H1 (cell line): ENCODE results near the gene GTF2A1. TPM values are rescaled to one million over a fixed set of nuclear protein-coding genes. Genes with fewer than 3 reads are reported as not detected.

Source experiments
- CTCF ChIA-PET: fragments of 300-600 bp; sonication (Branson Sonifier 250); formaldehyde crosslinking; loops from one replicate; lab custom pipeline; 2021; ENCODE audit not compliant: partially characterized antibody; lab: Charles Lee
- POLR2A ChIA-PET: fragments of 300-600 bp; sonication (Branson Sonifier 250); formaldehyde crosslinking; loops from one replicate; lab custom pipeline; 2021; ENCODE audit warnings: inconsistent platforms; ENCODE audit not compliant: partially characterized antibody; lab: Charles Lee
- DNase-seq, 2 experiments: peaks; one replicate each; pipeline versions ENCODE4 v3.0.0 to v3.0.0-alpha.2; 2010 to 2022; ENCODE audit warnings: low spot score in 2 of 2, low read depth in 1 of 2, mixed read lengths in 1 of 2
- FAIRE-seq: peaks from 2 replicates; lab custom pipeline; 2011; peaks lifted over from hg19 to GRCh38; lab: Jason Lieb, UNC
- H2AFZ ChIP-seq: 2 replicates; pipeline ENCODE4 v1.8.1; 2012; ENCODE audit warnings: low read length, inconsistent platforms
- H2AK5ac ChIP-seq: 2 replicates; pipeline ENCODE4 v1.6.1; 2013; ENCODE audit warnings: low read depth, low read length
- H2BK120ac ChIP-seq: replicated peaks from 2 replicates; pipeline ENCODE3; 2013; ENCODE audit warnings: low read depth, low read length, inconsistent platforms
- H2BK12ac ChIP-seq: 2 replicates; pipeline ENCODE4 v1.6.1; 2013; ENCODE audit warnings: low read depth, low read length
- H2BK15ac ChIP-seq: 2 replicates; pipeline ENCODE4 v1.6.1; 2013; ENCODE audit warnings: low read length
- H2BK20ac ChIP-seq: 2 replicates; pipeline ENCODE4 v1.6.1; 2013; ENCODE audit warnings: low read length
- H2BK5ac ChIP-seq: 2 replicates; pipeline ENCODE4 v1.6.1; 2013; ENCODE audit warnings: low read depth, low read length
- H3K14ac ChIP-seq: 2 replicates; pipeline ENCODE4 v1.6.1; 2013; ENCODE audit warnings: inconsistent platforms; ENCODE audit not compliant: insufficient read length
- H3K18ac ChIP-seq: 2 replicates; pipeline ENCODE4 v1.6.1; 2013; ENCODE audit warnings: low read length; ENCODE audit errors: extremely low read depth
- H3K23ac ChIP-seq: 2 replicates; pipeline ENCODE4 v1.6.1; 2013; ENCODE audit warnings: inconsistent platforms; ENCODE audit not compliant: insufficient read length
- H3K23me2 ChIP-seq: 2 replicates; pipeline ENCODE4 v1.6.1; 2013; ENCODE audit warnings: low read depth, low read length
- H3K27ac ChIP-seq: 2 replicates; pipeline ENCODE4 v1.6.1; 2011; ENCODE audit warnings: low read depth, low read length, inconsistent platforms
- H3K27me3 ChIP-seq, 4 experiments: replicated peaks in 1 of 4; 1 replicate in 1 of 4; 2 replicates in 3 of 4; pipeline versions ENCODE4 v1.6.1 to v1.8.1; 2011 to 2013; ENCODE audit warnings: low read length in 3 of 4, mild to moderate bottlenecking in 3 of 4, inconsistent platforms in 2 of 4, mixed read lengths in 2 of 4, moderate library complexity in 1 of 4; ENCODE audit not compliant: control insufficient read depth in 3 of 4, insufficient read depth in 3 of 4; ENCODE audit errors: extremely low read depth in 1 of 4
- H3K36me3 ChIP-seq, 4 experiments: 2 replicates each; pipeline versions ENCODE4 v1.6.1 to v1.8.1; 2011 to 2013; ENCODE audit warnings: mild to moderate bottlenecking in 4 of 4, low read length in 3 of 4, moderate library complexity in 2 of 4, control low read depth in 1 of 4, inconsistent platforms in 1 of 4; ENCODE audit not compliant: insufficient read depth in 4 of 4, control insufficient read depth in 2 of 4
- H3K4ac ChIP-seq: replicated peaks from 2 replicates; pipeline ENCODE3; 2013; ENCODE audit warnings: low read length, low read depth, mixed read lengths, inconsistent platforms; ENCODE audit not compliant: insufficient read length
- H3K4me1 ChIP-seq, 4 experiments: replicated peaks in 1 of 4; 1 replicate in 1 of 4; 2 replicates in 3 of 4; pipeline versions ENCODE4 v1.6.1 to v1.8.1; 2011 to 2013; ENCODE audit warnings: low read length in 3 of 4, inconsistent platforms in 2 of 4, mixed read lengths in 1 of 4; ENCODE audit not compliant: insufficient read depth in 4 of 4, control insufficient read depth in 3 of 4
- H3K4me2 ChIP-seq, 2 experiments: 2 replicates each; pipeline versions ENCODE4 v1.6.1 to v1.8.1; 2011 to 2013; ENCODE audit warnings: low read depth in 2 of 2, low read length in 2 of 2, control low read depth in 1 of 2, inconsistent platforms in 1 of 2, mild to moderate bottlenecking in 1 of 2; ENCODE audit not compliant: insufficient read depth in 1 of 2
- H3K4me3 ChIP-seq, 4 experiments: fragments of 200-600, 300-600 bp in 1 of 4; sonication (generic), shearing (Covaris generic), sonication (Bioruptor Twin) in 1 of 4; 2 replicates each; pipeline versions ENCODE4 v1.5.1 to v1.8.1; 2011 to 2016; ENCODE audit warnings: low read length in 4 of 4, low read depth in 3 of 4, control low read depth in 2 of 4, inconsistent platforms in 2 of 4, mild to moderate bottlenecking in 2 of 4, mixed read lengths in 1 of 4, moderate library complexity in 1 of 4; ENCODE audit not compliant: insufficient read depth in 2 of 4; ENCODE audit errors: extremely low read depth in 1 of 4
- H3K56ac ChIP-seq: replicated peaks from 2 replicates; pipeline ENCODE3; 2013; ENCODE audit warnings: low read depth, mild to moderate bottlenecking, mixed read lengths, low read length, inconsistent platforms; ENCODE audit not compliant: insufficient read length
- H3K79me1 ChIP-seq: 2 replicates; pipeline ENCODE4 v1.6.1; 2013; ENCODE audit warnings: low read depth, low read length, control low read depth
- H3K79me2 ChIP-seq, 2 experiments: 2 replicates each; pipeline versions ENCODE4 v1.6.1 to v1.8.1; 2012 to 2013; ENCODE audit warnings: low read length in 2 of 2, mild to moderate bottlenecking in 2 of 2, inconsistent platforms in 1 of 2; ENCODE audit not compliant: insufficient read depth in 2 of 2, control insufficient read depth in 1 of 2
- H3K9ac ChIP-seq, 4 experiments: replicated peaks in 1 of 4; 1 replicate in 1 of 4; 2 replicates in 3 of 4; pipeline versions ENCODE4 v1.6.1 to v1.8.1; 2011 to 2013; ENCODE audit warnings: low read depth in 3 of 4, low read length in 3 of 4, control low read depth in 2 of 4, mild to moderate bottlenecking in 2 of 4, moderate library complexity in 2 of 4, inconsistent platforms in 1 of 4; ENCODE audit errors: extremely low read depth in 1 of 4
- H3K9me3 ChIP-seq, 2 experiments: 2 replicates each; pipeline versions ENCODE4 v1.6.1 to v1.8.1; 2012 to 2013; ENCODE audit warnings: mild to moderate bottlenecking in 2 of 2, moderate library complexity in 2 of 2, control low read depth in 1 of 2, inconsistent platforms in 1 of 2, low read depth in 1 of 2, low read length in 1 of 2, mixed read lengths in 1 of 2; ENCODE audit not compliant: insufficient read depth in 2 of 2
- H4K20me1 ChIP-seq, 2 experiments: replicated peaks in 1 of 2; 2 replicates each; pipeline versions ENCODE3 to v1.8.1; 2011 to 2013; ENCODE audit warnings: inconsistent platforms in 2 of 2, low read length in 2 of 2, mild to moderate bottlenecking in 1 of 2; ENCODE audit not compliant: insufficient read depth in 2 of 2, control insufficient read depth in 1 of 2
- H4K5ac ChIP-seq: 2 replicates; pipeline ENCODE4 v1.6.1; 2013; ENCODE audit warnings: low read length, low read depth, mixed read lengths, inconsistent platforms; ENCODE audit not compliant: insufficient read length
- H4K8ac ChIP-seq: 2 replicates; pipeline ENCODE4 v1.8.0; 2013; ENCODE audit warnings: mild to moderate bottlenecking, moderate library complexity, low read length, inconsistent platforms; ENCODE audit not compliant: insufficient read depth; ENCODE audit errors: extremely low read depth
- H4K91ac ChIP-seq: replicated peaks from 2 replicates; pipeline ENCODE3; 2013; ENCODE audit warnings: low read length, mixed read lengths, inconsistent platforms; ENCODE audit not compliant: insufficient read length
- ASH2L ChIP-seq: fragments of 200-600, 300-600 bp; sonication (generic); IDR thresholded peaks from one replicate; pipeline ENCODE4 v1.7.1; 2017; ENCODE audit warnings: low read length
- CHD1 ChIP-seq: IDR thresholded peaks from 2 replicates; pipeline ENCODE4 v1.6.1; 2012; ENCODE audit warnings: low read depth, low read length, improper control_type of control experiment
- EZH2 ChIP-seq: fragments of 200-600 bp; sonication (generic); IDR thresholded peaks from 2 replicates; pipeline ENCODE4 v1.7.1; 2012; ENCODE audit warnings: low read depth, mild to moderate bottlenecking, moderate library complexity, low read length, inconsistent platforms; ENCODE audit not compliant: severe bottlenecking
- KDM1A ChIP-seq: fragments of 200-600, 300-600 bp; sonication (generic); IDR thresholded peaks from 2 replicates; pipeline ENCODE4 v1.7.1; 2016; ENCODE audit warnings: mild to moderate bottlenecking, low read length, borderline replicate concordance
- NANOG ChIP-seq: IDR thresholded peaks from 2 replicates; pipeline ENCODE4 v1.6.1; 2011; ENCODE audit warnings: low read length, low read depth, mild to moderate bottlenecking, inconsistent platforms; ENCODE audit not compliant: insufficient read depth, poor library complexity, severe bottlenecking
- RFX5 ChIP-seq: IDR thresholded peaks from 2 replicates; pipeline ENCODE4 v1.6.1; 2011; ENCODE audit warnings: low read depth, low read length, improper control_type of control experiment, borderline replicate concordance
- TAF1 ChIP-seq: IDR thresholded peaks from 2 replicates; pipeline ENCODE4 v1.6.1; 2011; ENCODE audit warnings: mild to moderate bottlenecking, low read depth, low read length
- YY1 ChIP-seq: IDR thresholded peaks from 2 replicates; pipeline ENCODE4 v1.6.1; 2011; ENCODE audit warnings: low read depth, mild to moderate bottlenecking, low read length
- WGBS, 2 experiments: shearing (Covaris generic) in 1 of 2; methylation state at CpG; one replicate each; pipeline versions ENCODE4 v1.1.6 to v1.1.7; 2013 to 2015; ENCODE audit warnings: low lambda C conversion rate in 2 of 2, mixed read lengths in 2 of 2, inconsistent platforms in 1 of 2, low coverage in 1 of 2, missing lambda C conversion rate in 1 of 2; ENCODE audit not compliant: insufficient replicate concordance in 2 of 2, insufficient coverage in 1 of 2, insufficient read length in 1 of 2; ENCODE audit errors: extremely low coverage in 1 of 2, missing lambda C conversion rate in 1 of 2; 5-methylcytosine and 5-hydroxymethylcytosine counted together
- polyA plus RNA-seq, 7 experiments: library from polyadenylated mRNA; depleted of rRNA in 3 of 7; stranded (reverse) in 5 of 7; unstranded in 2 of 7; fragments of >200 nt in 5 of 7; fragments of 200-250 nt in 2 of 7; gene quantifications; 1 replicate in 5 of 7; 2 replicates in 1 of 7; 4 replicates in 1 of 7; pipeline versions ENCODE4 v1.2.1 to v1.2.3, GENCODE V29; 2011 to 2013; ENCODE audit warnings: missing spikeins in 2 of 7, mixed read lengths in 2 of 7
- total RNA-seq: library from RNA; stranded (reverse); fragmentation: NEBNext Ultra II Directional; extraction: Animal tissue kit (Norgen Biotek cat#: 25700); gene quantifications from 2 replicates; pipeline ENCODE4 v1.2.1, GENCODE V29; 2021

The GTF2A1 gene
- total and polyA plus RNA-seq, 2 of the 8 experiments (the other 6 are each of a cell fraction or from before 2014, with no cell fraction given): 24.1 to 57.8 TPM

GRCh38 chr14:81200054-81200453, 20.7 kb downstream of the GTF2A1 start:
- Histone ChIP-seq H3K56ac (no peak overlapping the region), H3K79me1 (no peaks in the 10 kb centered on the region), H2BK120ac (no peak overlapping the region), H2AK5ac (no peak overlapping the region), H3K36me3 (peaks cover 12 to 88% (median 42%) of the 10 kb centered on the region in 4 experiments; a peak in 7 of 8 replicates), H3K9me3 (no peaks in the 10 kb centered on the region), H3K79me2 (peaks cover 0 to 21% of the 10 kb centered on the region in 2 experiments; a peak in 2 of 4 replicates), H3K23me2 (no peaks in the 10 kb centered on the region), H3K27me3 (no peaks in the 10 kb centered on the region), H4K5ac (no peak overlapping the region), H2BK12ac (no peak overlapping the region), H3K9ac (no peak overlapping the region), H2BK15ac (no peak overlapping the region), H3K4me1 (no peaks in the 10 kb centered on the region), H3K27ac (no peak overlapping the region), H3K23ac (no peak overlapping the region), H2AFZ (no peak overlapping the region), H4K8ac (no peak overlapping the region), H3K4ac (no peak overlapping the region), H4K20me1 (peaks cover 0 to 2% of the 10 kb centered on the region in 2 experiments), H2BK20ac (no peak overlapping the region), H2BK5ac (no peak overlapping the region), H3K18ac (no peak overlapping the region), H3K4me2 (no peak overlapping the region), H3K4me3 (no peak overlapping the region), H4K91ac (no peak overlapping the region), H3K14ac (no peak overlapping the region)
- WGBS, 2 experiments: 94% methylated on average over 6 of the region's 6 CpGs; no CpG with 5 or more reads in 1 of the 2 experiments
- ChIA-PET POLR2A (no interaction called here), CTCF (no interaction called here)
- no peak for DNase-seq
- TF ChIP-seq KDM1A (no peak), TAF1 (no peak), NANOG (no peak), EZH2 (no peak), RFX5 (no peak), CHD1 (no peak), YY1 (no peak), ASH2L (no peak)
- FAIRE-seq: no peak
